Measurements from ENCODE around the gene KLF13.
"Not testable (repeated sequence)": the region's sequence is repeated elsewhere in the genome, so short reads cannot be mapped to it uniquely, and the experiment has no call there.

KLF13 gene

GRCh38 chr15:31347067-31347975 lies 20.7 kb downstream of the KLF13 start:
- DNase-seq, result no peak

GRCh38 chr15:31347981-31348803 lies 21.6 kb downstream of the KLF13 start:
- no peak for DNase-seq

GRCh38 chr15:31349233-31350141 lies 22.9 kb downstream of the KLF13 start:
- peak; percentile 25 for DNase-seq

GRCh38 chr15:31350771-31351170 lies 24.1 kb downstream of the KLF13 start:
- no peak for DNase-seq

- DNase-seq, result no peak
Measured at GRCh38 chr15:31352339-31352751, 25.7 kb downstream of the KLF13 start.

- DNase-seq, result peak; percentile 90
Measured at GRCh38 chr15:31352911-31353811, 26.5 kb downstream of the KLF13 start.

GRCh38 chr15:31353931-31354330 lies 27.3 kb downstream of the KLF13 start:
- no peak for DNase-seq

GRCh38 chr15:31356097-31356496 lies 29.5 kb downstream of the KLF13 start:
- DNase-seq, result not testable (repeated sequence)

GRCh38 chr15:31357148-31357547 lies 30.5 kb downstream of the KLF13 start:
- no peak for DNase-seq

GRCh38 chr15:31358163-31358562 lies 31.5 kb downstream of the KLF13 start:
- no peak for DNase-seq

- no peak for DNase-seq
Measured at GRCh38 chr15:31358957-31359701, 32.5 kb downstream of the KLF13 start.

GRCh38 chr15:31359702-31360111 lies 33.1 kb downstream of the KLF13 start:
- DNase-seq, result no peak

GRCh38 chr15:31360158-31360561 lies 33.5 kb downstream of the KLF13 start:
- DNase-seq, result no peak

- DNase-seq, result no peak
Measured at GRCh38 chr15:31360843-31361763, 34.5 kb downstream of the KLF13 start.

GRCh38 chr15:31361764-31362515 lies 35.3 kb downstream of the KLF13 start:
- no peak for DNase-seq

GRCh38 chr15:31362886-31363285 lies 36.3 kb downstream of the KLF13 start:
- DNase-seq, result no peak

- no peak for DNase-seq
Measured at GRCh38 chr15:31364301-31365031, 37.8 kb downstream of the KLF13 start.

All from fibroblast of skin of abdomen (primary cell).